Activated T-cell treated with anti-CD3 and anti-CD28 coated beads, Interleukin-2, amount 50 U/mL, for 4 hours (primary cell): ENCODE measurements around the gene SEPTIN12. TPM values are rescaled to one million over a fixed set of nuclear protein-coding genes. Genes with fewer than 3 reads are reported as not detected.
A peak's percentile ranks its signal among the peaks of the same experiment; 100 is the strongest.

Experiments used
- ATAC-seq, 2 donors: fragments of 200-7000 bp; cut with Tn5 transposase; one replicate each; pipeline ENCODE4 v1.10.0; 2021
- DNase-seq: peaks from one replicate; pipeline ENCODE4 v3.0.0-alpha.2; 2020
- H3K27me3 Mint-ChIP-seq: one replicate; pipeline ENCODE4 v1.8.0; 2021; ENCODE audit warnings: low read depth, mixed read lengths
- H3K36me3 Mint-ChIP-seq: one replicate; pipeline ENCODE4 v1.8.0; 2022; ENCODE audit warnings: mixed read lengths; ENCODE audit not compliant: insufficient read depth
- H3K4me1 Mint-ChIP-seq: one replicate; pipeline ENCODE4 v1.8.0; 2021; ENCODE audit warnings: low read depth, mixed read lengths
- H3K4me3 Mint-ChIP-seq: one replicate; pipeline ENCODE4 v1.8.0; 2021; ENCODE audit warnings: mild to moderate bottlenecking, moderate library complexity, mixed read lengths
- H3K9me3 Mint-ChIP-seq: one replicate; pipeline ENCODE4 v1.8.0; 2021; ENCODE audit warnings: mixed read lengths
- total RNA-seq, 3 donors: library from RNA; stranded (reverse); gene quantifications; one replicate each; pipeline ENCODE4 v1.2.1, GENCODE V29; 2021

SEPTIN12 gene, protein sequence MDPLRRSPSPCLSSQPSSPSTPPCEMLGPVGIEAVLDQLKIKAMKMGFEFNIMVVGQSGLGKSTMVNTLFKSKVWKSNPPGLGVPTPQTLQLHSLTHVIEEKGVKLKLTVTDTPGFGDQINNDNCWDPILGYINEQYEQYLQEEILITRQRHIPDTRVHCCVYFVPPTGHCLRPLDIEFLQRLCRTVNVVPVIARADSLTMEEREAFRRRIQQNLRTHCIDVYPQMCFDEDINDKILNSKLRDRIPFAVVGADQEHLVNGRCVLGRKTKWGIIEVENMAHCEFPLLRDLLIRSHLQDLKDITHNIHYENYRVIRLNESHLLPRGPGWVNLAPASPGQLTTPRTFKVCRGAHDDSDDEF
- not detected for total RNA-seq

DNA sequence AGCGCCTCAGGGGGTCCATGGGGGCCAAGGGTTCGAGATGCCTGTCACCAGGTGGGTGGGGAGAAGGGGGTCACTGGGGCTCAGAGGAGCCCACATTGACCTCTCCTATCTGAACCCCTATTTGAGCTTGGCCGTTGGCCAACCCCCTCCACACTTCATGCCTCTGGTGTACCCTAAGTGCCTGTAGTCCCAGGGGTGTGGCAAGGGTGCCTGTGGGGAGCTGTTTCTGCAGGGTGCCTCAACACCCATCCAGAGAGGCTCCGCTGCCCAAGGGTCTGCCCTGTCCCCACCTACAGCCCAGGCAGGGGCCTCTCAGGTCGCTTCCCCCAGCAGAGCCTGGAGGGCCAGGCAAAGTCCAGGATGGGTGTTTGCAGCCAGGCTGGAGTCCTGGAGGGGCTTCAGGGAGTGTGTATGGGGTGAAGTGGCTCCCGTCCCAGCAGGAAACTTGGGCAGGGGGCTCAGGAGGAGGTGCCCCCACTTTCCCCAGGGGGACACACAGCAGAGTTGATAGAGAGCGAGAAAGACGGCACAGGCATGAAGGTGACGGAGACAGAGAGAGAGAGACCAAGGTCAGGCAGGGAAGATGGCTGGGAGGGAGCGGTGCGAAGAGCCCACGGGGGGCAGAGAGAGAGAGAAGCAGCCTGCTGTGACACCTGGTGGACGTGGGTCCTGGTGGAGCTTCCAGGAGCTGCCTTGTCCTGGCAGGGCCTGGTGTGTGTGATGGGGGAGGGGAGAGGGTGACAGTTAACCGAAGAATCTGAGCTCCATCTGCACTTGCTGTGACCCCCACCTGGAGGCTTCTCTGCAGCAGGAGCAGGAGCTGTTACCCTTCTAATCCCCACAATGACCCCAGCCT is at the start of gene SEPTIN12:
SEPTIN12 (minus strand) TSS at position 719 of the 856 bp plus-strand sequence; CDS start at position 19, 700 bp downstream.
- no peak for DNase-seq
- no peak for ATAC-seq
- no peaks in the 10 kb centered on the region for H3K4me1 Mint-ChIP-seq
- H3K9me3 Mint-ChIP-seq: no peaks in the 10 kb centered on the region
- no peak within 1 kb of the TSS for H3K4me3 Mint-ChIP-seq
- no peaks in the 10 kb centered on the region for H3K36me3 Mint-ChIP-seq
- H3K27me3 Mint-ChIP-seq: no peaks in the 10 kb centered on the region

DNA sequence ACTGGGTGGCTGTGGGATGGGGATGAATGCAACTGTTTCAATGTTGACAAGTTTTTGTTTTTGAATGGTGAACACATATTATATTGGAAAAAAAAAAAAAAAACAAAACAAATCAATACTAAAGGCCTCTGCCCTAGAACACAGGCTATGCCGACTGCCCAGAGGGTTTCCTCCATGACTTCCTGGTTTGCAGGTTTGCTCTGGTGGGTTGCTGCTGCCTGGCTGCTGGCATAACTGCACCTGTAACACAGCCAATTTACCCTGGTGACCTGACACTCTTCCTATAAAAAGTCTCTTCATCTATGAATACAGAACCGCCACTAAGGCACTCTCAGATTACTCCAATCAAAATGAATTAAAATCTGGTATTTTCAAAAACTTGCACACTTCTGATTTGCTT is 48.6 kb upstream of the SEPTIN12 start:
- H3K4me1 Mint-ChIP-seq: peaks cover 16% of the 10 kb centered on the region
- no peaks in the 10 kb centered on the region for H3K27me3 Mint-ChIP-seq
- no peak overlapping the region for H3K4me3 Mint-ChIP-seq
- H3K9me3 Mint-ChIP-seq: no peaks in the 10 kb centered on the region
- H3K36me3 Mint-ChIP-seq: peaks cover 32% of the 10 kb centered on the region
- no peak for ATAC-seq
- DNase-seq: no peak

DNA sequence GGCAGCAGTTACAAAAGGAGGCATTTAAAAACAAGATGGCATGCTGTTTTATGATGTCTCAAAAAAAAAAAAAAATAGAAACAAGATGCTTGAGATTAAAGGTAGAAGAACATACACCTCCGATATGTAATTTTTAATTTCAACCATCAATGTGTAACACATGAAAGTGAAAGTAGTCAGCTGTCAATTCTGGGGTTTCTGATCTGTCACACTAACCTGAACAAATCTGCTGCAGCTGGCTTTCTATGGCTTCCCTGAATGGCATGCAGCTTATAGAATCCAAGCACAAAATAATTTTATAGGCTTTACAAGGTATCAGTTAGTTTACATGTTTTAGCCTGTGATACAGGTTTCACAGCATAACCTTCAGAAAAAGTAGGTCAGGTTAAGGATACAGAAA is 45.4 kb upstream of the SEPTIN12 start:
- Mint-ChIP-seq H3K4me3 (no peak overlapping the region), H3K27me3 (no peaks in the 10 kb centered on the region), H3K9me3 (no peaks in the 10 kb centered on the region), H3K4me1 (peaks cover 16% of the 10 kb centered on the region), H3K36me3 (peaks cover 30% of the 10 kb centered on the region)
- ATAC-seq (peak in 1 of 2 donors; percentile 66), DNase-seq (no peak)

DNA sequence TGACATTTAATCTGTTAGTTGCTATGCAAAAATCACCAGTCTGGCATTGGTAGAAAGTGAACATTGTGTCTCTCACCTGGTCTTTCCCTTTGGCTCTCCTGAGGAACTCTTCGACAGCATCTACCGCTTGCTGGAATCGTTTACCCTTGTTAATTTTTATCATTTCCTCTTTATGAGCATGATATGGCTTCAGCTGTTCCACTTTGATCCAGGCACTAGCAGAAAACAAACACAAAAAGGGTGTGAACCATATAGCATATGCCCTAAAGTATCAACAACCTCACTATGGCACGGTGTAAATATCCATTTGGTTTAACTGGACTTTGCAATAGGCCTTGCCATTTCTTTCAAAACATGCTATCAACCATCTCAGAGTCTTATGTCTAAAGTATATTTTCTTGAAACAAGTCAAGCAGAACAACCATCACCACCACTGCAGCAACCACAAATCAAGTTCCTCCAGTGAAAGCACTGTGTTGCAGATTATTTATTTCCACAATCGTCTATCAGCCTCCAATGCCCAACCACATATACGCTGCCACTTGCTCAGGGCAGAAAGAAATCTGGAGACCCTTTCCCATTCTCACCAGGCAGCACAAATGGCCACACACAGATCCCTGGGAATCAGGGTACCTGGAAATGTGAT is 44.7 kb upstream of the SEPTIN12 start:
- Mint-ChIP-seq H3K4me3 (no peak overlapping the region), H3K27me3 (no peaks in the 10 kb centered on the region), H3K4me1 (peaks cover 16% of the 10 kb centered on the region), H3K9me3 (no peaks in the 10 kb centered on the region), H3K36me3 (peaks cover 34% of the 10 kb centered on the region)
- ATAC-seq (no peak), DNase-seq (no peak)

DNA sequence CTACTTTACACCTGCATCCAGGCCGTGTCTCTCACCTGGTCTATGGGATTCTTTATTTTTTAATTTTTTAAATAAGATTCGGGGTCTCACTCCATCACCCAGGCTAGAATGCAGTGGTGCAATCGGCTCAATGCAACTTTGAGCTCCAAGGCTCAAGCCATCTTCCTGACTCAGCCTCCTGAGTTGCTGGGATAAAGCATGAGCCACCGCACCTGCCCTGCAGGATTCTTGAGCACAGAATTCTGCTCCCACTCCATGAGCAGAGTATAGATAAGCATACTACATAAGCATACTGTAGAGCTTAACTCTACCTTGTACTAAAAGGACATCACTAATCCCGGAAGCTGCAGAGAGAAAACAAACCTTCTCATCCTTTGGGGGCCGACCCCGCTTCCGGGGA is 43.5 kb upstream of the SEPTIN12 start:
- Mint-ChIP-seq H3K9me3 (no peaks in the 10 kb centered on the region), H3K4me1 (peaks cover 16% of the 10 kb centered on the region), H3K4me3 (no peak overlapping the region), H3K36me3 (peaks cover 39% of the 10 kb centered on the region), H3K27me3 (no peaks in the 10 kb centered on the region)
- ATAC-seq (no peak), DNase-seq (no peak)

DNA sequence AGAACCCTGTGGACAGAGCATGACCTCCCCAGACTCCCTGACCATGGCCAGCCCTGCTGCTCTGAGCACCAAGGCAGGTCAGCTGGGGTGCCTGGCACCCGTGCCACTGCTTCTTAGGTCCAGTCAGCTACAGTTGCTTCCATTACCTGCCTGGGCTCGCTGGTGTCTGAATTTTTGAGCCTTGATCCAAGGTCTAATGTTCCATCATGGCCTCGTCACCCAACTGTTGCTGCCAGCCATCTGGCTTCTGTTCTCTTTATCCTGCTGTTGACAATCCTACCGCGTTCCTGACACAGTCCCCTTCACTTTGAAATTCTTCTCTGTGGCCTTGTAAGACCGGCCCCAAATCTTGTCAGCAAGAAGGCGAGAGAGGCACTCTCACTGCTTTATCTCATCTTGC is 42.3 kb upstream of the SEPTIN12 start:
- H3K36me3 Mint-ChIP-seq: peaks cover 36% of the 10 kb centered on the region
- ATAC-seq: no peak
- peaks cover 16% of the 10 kb centered on the region for H3K4me1 Mint-ChIP-seq
- no peak overlapping the region for H3K4me3 Mint-ChIP-seq
- no peaks in the 10 kb centered on the region for H3K27me3 Mint-ChIP-seq
- DNase-seq: no peak
- no peaks in the 10 kb centered on the region for H3K9me3 Mint-ChIP-seq

DNA sequence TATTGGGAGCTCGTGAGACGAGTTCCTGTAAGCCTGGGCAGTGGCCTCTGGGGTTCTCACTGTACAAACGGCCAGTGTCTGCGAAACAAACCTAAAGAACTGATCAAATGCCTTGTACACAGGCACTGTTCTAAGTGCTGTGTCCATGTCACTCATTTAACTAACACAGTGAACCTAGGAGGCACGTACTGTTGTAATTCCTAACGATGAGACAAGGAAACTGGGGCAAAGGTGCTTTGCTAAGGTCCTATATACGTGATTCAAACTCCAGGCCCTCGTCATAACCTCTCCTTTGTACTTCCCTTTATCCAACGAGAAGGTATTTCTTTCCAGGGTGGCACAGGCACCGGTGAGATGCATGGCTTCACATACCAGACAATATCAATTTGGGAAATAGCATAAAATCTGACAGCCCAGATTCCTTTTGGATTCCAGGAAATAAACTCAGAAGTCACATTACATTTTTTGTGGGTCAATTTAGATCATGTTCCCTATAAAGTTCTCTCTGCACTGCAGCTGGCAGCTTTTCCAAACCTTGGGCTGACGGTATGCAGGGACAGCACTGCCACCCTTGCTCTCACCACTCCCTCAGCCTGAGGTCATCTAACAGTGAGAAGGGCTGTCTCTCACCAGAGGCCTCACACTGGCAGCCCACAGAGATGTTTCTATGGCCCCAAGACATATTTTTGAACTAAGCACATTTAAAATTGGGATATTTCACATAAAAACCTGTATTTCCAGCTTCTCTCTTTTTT is 40.6 kb upstream of the SEPTIN12 start:
- DNase-seq: no peak
- H3K4me3 Mint-ChIP-seq: no peak overlapping the region
- H3K9me3 Mint-ChIP-seq: no peaks in the 10 kb centered on the region
- no peak for ATAC-seq
- H3K36me3 Mint-ChIP-seq: peaks cover 39% of the 10 kb centered on the region
- H3K27me3 Mint-ChIP-seq: no peaks in the 10 kb centered on the region
- H3K4me1 Mint-ChIP-seq: peaks cover 11% of the 10 kb centered on the region

DNA sequence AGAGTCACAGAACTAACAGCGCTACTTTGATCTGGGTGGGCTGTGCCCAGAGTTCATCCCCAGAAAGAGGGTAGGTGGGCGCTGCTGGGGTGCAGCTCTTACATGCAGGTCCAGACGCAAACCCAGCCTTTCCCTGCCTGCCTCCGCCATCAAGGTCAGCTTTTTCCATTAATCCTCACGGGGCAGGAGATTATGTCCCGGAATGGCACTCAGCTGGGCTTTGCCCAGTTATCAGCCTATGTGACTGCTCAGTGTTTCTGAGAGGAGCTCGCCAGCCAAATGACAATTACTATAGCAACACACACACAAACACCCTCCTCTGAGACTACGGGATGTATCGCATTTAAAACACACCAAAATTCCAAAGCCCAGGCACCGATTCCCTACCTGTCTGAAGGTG is 38.8 kb upstream of the SEPTIN12 start:
- Mint-ChIP-seq H3K4me3 (no peak overlapping the region), H3K36me3 (peaks cover 38% of the 10 kb centered on the region), H3K9me3 (no peaks in the 10 kb centered on the region), H3K4me1 (no peaks in the 10 kb centered on the region), H3K27me3 (no peaks in the 10 kb centered on the region)
- ATAC-seq: no peak
- DNase-seq: no peak

DNA sequence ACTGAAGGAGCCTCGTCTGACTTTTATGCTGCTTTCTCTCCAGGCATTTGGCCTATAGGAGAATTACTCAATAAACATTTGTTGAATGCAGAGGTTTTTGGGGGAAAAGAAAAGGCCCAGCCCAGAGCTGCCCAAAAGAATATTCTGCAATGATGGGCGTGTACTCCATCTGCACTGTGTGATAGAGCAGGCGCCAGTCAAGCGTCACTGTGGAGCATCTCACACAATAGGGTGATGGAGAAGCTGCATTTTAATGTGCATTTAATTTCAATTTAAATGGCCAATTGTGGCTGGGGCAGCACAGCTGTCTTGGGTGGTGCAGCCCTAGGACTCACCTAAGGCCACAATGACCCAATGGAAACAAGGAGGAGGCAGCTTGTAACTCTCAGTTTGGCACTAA is 38.4 kb upstream of the SEPTIN12 start:
- Mint-ChIP-seq H3K9me3 (no peaks in the 10 kb centered on the region), H3K4me1 (no peaks in the 10 kb centered on the region), H3K27me3 (no peaks in the 10 kb centered on the region), H3K4me3 (no peak overlapping the region), H3K36me3 (peaks cover 41% of the 10 kb centered on the region)
- DNase-seq (no peak), ATAC-seq (no peak)

DNA sequence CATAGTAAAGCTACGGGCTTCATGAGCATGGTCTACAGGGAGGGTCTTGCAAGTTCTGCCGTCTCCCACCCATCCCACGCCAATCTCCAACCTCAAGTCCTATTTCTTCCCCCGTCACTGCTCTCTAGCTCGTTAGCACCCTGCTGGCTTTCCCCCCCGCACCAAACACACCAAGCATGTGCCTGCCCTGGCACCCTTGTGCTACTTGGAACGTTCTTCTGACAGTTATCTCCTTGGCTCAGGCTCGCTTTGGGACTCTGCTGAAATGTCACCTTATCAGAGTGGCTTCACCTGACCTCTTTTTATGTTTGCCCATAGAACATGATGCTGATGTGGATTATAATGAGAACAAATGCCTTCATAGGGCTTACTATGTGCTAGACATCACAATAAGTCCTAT is 37.1 kb upstream of the SEPTIN12 start:
- Mint-ChIP-seq H3K27me3 (no peaks in the 10 kb centered on the region), H3K4me3 (no peak overlapping the region), H3K4me1 (no peaks in the 10 kb centered on the region), H3K9me3 (no peaks in the 10 kb centered on the region), H3K36me3 (peaks cover 37% of the 10 kb centered on the region)
- no peak for ATAC-seq
- DNase-seq: no peak

DNA sequence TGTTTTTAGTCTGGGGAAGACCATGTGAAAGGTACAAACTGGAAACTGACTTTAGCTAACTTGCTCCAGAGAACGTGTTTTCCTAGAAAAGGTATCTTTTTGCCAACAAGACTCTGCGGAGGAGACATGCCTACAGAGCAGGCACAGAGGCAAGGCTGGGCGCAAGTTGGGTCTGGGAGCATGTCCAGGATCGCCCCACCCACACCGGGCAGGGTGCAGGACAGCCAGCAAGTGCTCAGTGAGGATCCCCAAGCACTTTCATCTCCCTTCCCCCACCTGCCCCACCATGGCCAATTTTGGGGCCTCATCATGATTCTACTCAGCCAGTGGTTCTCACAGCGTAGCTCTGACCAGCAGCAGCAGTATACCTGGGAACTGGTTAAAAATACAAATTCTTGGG is 32.5 kb upstream of the SEPTIN12 start:
- no peaks in the 10 kb centered on the region for H3K4me1 Mint-ChIP-seq
- H3K27me3 Mint-ChIP-seq: no peaks in the 10 kb centered on the region
- no peak overlapping the region for H3K4me3 Mint-ChIP-seq
- DNase-seq (no peak), ATAC-seq (no peak)
- peaks cover 40% of the 10 kb centered on the region for H3K36me3 Mint-ChIP-seq
- H3K9me3 Mint-ChIP-seq: no peaks in the 10 kb centered on the region

DNA sequence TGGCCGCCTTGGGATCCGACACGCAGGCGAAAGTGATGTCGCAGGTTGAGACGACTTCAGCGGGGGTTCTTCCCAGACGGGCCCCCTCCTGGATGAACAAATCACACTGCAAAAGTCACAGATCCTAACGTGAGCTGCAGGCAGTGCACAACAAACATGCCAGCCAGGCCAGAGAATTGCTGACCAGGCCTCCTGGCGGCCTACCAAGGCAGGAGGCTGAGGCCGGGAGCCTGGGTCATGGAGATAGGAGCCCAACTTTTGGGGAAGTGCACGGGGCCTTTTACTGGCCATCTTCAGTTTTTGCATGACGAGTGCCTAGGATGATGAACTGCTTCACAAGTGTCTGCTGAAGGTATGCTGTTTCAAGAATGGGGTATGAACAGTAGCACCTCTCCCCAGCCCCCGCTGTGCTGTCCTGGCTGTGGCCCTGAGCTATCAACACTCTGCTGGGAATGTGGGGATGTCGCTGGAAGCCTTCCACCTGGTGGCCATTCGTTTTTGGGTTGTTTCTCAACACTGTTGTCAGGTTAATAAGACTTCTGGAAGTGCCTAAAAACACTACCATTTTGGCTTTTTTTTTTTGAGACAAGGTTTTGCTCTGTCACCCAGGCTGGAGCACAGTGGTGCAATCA is 26.5 kb upstream of the SEPTIN12 start:
- H3K36me3 Mint-ChIP-seq: peaks cover 47% of the 10 kb centered on the region
- no peaks in the 10 kb centered on the region for H3K27me3 Mint-ChIP-seq
- H3K9me3 Mint-ChIP-seq: no peaks in the 10 kb centered on the region
- ATAC-seq (no peak), DNase-seq (no peak)
- no peak overlapping the region for H3K4me3 Mint-ChIP-seq
- H3K4me1 Mint-ChIP-seq: no peaks in the 10 kb centered on the region

DNA sequence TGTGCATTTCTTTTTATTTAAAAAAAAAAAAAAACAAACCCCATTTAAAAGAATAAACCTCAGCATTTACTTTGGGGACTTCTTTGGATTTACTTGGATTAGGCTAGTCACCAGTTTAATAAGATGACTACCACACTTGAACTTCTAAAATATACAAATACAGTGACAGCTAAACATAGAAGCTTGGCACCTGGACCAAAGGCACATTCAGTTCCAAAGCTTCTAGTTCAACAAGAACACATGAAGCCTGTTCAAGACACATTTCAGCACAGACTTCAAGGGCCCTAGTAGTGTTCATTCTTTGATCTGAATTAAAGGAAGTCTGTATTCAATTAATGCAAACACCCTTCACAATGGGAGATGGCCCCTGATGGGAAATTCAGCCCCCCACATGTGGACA is 25.9 kb upstream of the SEPTIN12 start:
- Mint-ChIP-seq H3K4me3 (no peak overlapping the region), H3K9me3 (no peaks in the 10 kb centered on the region), H3K27me3 (no peaks in the 10 kb centered on the region), H3K36me3 (peaks cover 45% of the 10 kb centered on the region), H3K4me1 (no peaks in the 10 kb centered on the region)
- DNase-seq (no peak), ATAC-seq (no peak)
